ENCODE measurements around the gene IL21.
A peak's percentile ranks its signal among the peaks of the same experiment; 100 is the strongest.

Gene IL21

DNA sequence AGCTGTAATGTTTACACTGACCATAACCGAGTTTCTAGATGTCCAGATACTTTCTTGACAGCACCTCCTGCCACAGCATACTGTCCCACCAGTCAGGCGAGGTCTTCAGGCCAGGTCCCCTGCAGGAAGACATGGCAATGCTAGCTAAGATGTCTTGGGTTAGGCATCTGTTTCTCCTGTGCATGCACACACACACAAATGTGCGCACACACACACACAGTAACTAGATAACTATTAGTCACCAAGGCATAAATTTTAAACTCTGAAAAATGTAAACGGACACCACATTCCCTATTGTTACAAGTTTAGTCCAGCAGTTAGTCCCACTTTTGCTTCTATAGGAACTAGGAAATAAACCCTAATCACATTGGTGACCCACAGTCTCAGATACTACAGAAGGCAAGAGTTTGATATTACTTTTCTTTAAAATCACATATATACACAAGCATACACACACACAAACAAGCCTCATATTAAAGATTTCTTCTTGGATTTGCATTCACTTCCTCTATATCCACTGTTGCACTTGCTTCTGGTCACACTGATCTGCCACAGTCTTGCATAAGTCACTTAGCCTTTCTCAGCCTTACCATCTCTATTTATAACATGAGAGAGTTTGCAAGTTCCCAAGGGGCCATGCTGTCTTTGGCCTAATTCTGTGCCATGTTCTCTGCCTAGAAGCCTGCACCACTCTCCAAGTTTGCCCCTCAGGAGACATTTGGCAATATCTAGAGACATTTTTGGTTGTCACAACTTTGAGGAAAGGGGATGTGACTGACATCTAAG is 32.2 kb downstream of the IL21 start:
- TF ChIP-seq, protein P1, sequence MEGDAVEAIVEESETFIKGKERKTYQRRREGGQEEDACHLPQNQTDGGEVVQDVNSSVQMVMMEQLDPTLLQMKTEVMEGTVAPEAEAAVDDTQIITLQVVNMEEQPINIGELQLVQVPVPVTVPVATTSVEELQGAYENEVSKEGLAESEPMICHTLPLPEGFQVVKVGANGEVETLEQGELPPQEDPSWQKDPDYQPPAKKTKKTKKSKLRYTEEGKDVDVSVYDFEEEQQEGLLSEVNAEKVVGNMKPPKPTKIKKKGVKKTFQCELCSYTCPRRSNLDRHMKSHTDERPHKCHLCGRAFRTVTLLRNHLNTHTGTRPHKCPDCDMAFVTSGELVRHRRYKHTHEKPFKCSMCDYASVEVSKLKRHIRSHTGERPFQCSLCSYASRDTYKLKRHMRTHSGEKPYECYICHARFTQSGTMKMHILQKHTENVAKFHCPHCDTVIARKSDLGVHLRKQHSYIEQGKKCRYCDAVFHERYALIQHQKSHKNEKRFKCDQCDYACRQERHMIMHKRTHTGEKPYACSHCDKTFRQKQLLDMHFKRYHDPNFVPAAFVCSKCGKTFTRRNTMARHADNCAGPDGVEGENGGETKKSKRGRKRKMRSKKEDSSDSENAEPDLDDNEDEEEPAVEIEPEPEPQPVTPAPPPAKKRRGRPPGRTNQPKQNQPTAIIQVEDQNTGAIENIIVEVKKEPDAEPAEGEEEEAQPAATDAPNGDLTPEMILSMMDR (IDR thresholded peaks at IDR 0.05; ENCODE audit: insufficient read depth, low read length, poor library complexity, severe bottlenecking), result no peak
- Histone ChIP-seq H3K27me3 (replicated peaks; ENCODE audit: control insufficient read depth, insufficient read depth, low read length) (no peaks in the 10 kb centered on the region), H3K36me3 (ENCODE audit: control insufficient read depth, insufficient read depth, low read length) (no peaks in the 10 kb centered on the region), H3K4me3 (replicated peaks; ENCODE audit: low read depth, low read length) (no peak overlapping the region)
- no peak for DNase-seq (ENCODE audit: extremely low read depth, insufficient read length)

DNA sequence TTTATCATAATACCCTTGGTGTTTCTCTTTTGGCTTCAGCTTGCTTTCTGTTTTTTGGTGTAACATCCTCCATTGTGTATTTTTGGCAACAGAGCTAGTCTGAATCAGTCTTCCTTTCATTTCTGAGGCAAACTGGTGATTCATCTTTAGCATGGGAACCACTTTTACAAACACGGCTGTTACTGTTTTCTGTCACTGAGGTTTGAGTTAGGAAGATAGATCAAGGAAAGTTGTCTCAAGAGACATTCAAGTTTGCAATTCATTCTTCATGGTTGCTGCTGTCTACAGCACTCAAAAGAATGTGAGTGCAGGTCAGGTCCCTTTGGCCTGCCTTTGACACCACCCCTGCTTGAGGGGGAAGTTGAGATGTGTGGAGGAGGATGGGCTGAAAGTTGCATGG is 36.3 kb downstream of the IL21 start:
- TF ChIP-seq, protein P1 (IDR thresholded peaks at IDR 0.05; ENCODE audit: insufficient read depth, low read length, poor library complexity, severe bottlenecking), result no peak
- no peak overlapping the region for H3K4me3 ChIP-seq (replicated peaks; ENCODE audit: low read depth, low read length)
- no peak for DNase-seq (ENCODE audit: extremely low read depth, insufficient read length)

DNA sequence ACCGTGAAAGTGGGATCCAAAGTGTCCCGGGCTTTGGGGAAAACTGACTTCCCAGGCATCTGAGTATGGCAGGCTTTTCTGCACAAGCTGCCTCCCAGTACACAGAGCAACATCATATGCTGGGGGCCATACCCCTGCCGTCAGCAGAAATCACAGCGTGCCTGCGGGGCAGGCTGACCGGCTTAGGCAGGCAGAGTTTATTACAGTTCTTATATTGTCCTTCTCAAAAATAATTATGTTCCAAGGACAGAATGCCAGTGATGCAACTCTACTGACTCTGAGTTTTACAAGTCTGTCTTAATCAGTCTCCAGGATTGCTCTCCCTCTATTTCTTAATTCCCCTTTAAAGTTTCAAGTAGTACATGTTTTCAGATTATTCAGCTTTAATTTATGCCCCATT is 37.0 kb downstream of the IL21 start:
- no peaks in the 10 kb centered on the region for H3K36me3 ChIP-seq (ENCODE audit: control insufficient read depth, insufficient read depth, low read length)
- DNase-seq (ENCODE audit: extremely low read depth, insufficient read length), result no peak
- no peak overlapping the region for H3K4me3 ChIP-seq (replicated peaks; ENCODE audit: low read depth, low read length)
- H3K27me3 ChIP-seq (replicated peaks; ENCODE audit: control insufficient read depth, insufficient read depth, low read length), result no peaks in the 10 kb centered on the region
- TF ChIP-seq, protein P1 (IDR thresholded peaks at IDR 0.05; ENCODE audit: insufficient read depth, low read length, poor library complexity, severe bottlenecking), result no peak

More for the DNA sequence above, 36.3 kb downstream of the IL21 start:
- Histone ChIP-seq H3K36me3 (ENCODE audit: control insufficient read depth, insufficient read depth, low read length) (no peaks in the 10 kb centered on the region), H3K27me3 (replicated peaks; ENCODE audit: control insufficient read depth, insufficient read depth, low read length) (no peaks in the 10 kb centered on the region)

DNA sequence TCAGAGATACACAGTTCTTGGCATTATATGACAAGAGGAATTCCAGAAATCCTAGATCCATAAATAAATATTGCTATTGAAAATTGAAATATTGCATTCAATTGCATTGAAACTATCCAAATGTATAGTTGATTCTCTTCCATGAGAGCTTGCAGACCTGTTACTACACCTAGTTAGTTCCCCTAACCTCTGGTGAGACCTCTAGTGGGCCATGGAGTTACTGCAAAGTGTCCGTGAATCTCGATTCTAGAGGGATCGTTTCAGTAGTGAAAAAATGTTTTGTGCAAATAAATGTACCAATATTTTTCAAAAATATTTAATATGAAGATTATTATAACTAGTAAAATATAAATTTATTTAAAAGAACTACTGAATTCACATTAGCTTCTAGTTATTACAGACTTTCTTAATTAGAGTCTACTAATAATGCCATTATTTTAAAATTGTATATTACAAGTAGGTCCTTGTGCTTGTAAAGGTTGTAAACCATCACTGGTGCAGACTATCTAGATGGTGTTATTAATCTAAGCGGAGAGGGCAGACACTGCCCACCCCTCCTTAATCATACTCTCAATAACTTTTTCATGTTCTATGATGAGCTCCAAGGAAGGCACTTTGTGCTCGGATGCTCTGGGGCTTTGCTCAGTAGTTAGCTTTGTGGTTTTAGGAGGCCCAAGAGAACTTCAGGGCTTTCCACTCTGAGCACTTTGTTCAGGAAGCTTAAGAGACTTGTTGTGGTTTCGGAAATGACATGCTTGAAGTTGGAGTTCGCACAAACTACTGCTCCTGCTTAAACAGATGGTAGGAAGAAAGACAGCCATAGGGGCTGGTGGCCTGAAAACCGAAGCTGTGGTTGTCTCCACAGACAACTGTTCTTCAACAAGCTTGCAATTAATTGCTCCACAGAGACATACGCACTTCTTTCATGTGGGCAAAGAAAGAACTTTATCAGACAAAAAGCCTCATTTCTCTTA is 42.8 kb downstream of the IL21 start:
- Histone ChIP-seq H3K27me3 (replicated peaks; ENCODE audit: control insufficient read depth, insufficient read depth, low read length) (no peaks in the 10 kb centered on the region), H3K4me3 (replicated peaks; ENCODE audit: low read depth, low read length) (no peak overlapping the region), H3K36me3 (ENCODE audit: control insufficient read depth, insufficient read depth, low read length) (no peaks in the 10 kb centered on the region)
- DNase-seq (ENCODE audit: extremely low read depth, insufficient read length), result no peak
- TF ChIP-seq, protein P1 (IDR thresholded peaks at IDR 0.05; ENCODE audit: insufficient read depth, low read length, poor library complexity, severe bottlenecking), result peak; percentile 89

DNA sequence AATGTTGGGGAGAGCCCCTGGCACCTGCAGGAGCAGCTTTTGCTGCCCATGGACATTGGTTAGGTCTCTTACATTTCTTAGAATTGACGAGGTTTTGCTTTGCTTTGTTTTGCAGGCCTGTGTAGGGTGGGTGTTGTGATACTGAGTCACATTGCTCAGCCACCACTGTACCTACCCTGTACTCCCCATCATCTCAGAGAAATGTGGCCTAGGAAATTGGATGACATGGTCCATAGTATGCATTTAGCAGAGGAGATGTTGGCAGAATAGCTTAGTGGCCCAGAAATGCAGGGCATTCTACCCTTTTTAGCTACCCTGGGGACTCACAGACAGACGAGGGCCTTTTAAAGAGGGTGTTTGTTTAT is 43.7 kb downstream of the IL21 start:
- DNase-seq (ENCODE audit: extremely low read depth, insufficient read length), result no peak
- TF ChIP-seq, protein P1 (IDR thresholded peaks at IDR 0.05; ENCODE audit: insufficient read depth, low read length, poor library complexity, severe bottlenecking), result no peak
- Histone ChIP-seq H3K27me3 (replicated peaks; ENCODE audit: control insufficient read depth, insufficient read depth, low read length) (no peaks in the 10 kb centered on the region), H3K4me3 (replicated peaks; ENCODE audit: low read depth, low read length) (no peak overlapping the region), H3K36me3 (ENCODE audit: control insufficient read depth, insufficient read depth, low read length) (no peaks in the 10 kb centered on the region)

Data from GM06990 (cell line).